GM18502 (cell line): Measurements from ENCODE around the gene ACSF2.

Experiments used
- ATAC-seq: cut with Tn5 transposase; IDR thresholded peaks from one replicate; pipeline ENCODE4 v1.9.1; 2021; ENCODE audit warnings: mild to moderate bottlenecking; ENCODE audit not compliant: unreplicated experiment, poor library complexity

Gene ACSF2

DNA sequence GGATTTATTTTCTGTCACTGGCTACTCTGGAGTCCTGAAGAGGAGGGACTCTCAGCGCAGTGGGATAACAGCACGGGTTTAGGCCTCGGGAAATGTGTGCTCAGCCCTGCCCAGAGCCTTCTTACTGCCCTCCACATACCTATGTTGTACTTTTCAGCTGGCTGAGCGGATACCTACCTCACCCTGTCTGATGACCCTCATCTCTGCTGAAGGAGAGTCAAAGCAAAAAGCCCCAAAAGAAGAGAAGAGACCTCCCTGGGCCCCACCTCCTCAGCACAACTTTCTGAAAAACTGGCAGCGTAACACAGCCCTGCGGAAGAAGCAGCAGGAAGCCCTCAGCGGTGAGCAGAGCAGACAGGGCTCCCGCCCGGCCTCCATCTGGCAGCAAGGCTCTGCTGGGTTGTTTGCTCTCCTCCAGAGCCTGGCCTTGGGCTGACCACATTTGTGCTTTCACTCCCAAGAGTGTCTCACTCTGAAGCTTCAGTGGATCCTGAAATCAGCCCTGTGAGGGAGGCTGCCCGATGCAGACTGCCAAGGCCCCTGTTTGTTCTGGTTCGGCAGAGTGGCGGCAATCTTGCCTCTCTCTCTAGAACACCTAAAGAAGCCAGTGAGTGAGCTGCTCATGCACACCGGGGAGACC, 92.5 kb downstream of the ACSF2 start:
- ATAC-seq: no peak

GRCh38 chr17:50519141-50519834, 93.3 kb downstream of the ACSF2 start:
- ATAC-seq: no peak

DNA sequence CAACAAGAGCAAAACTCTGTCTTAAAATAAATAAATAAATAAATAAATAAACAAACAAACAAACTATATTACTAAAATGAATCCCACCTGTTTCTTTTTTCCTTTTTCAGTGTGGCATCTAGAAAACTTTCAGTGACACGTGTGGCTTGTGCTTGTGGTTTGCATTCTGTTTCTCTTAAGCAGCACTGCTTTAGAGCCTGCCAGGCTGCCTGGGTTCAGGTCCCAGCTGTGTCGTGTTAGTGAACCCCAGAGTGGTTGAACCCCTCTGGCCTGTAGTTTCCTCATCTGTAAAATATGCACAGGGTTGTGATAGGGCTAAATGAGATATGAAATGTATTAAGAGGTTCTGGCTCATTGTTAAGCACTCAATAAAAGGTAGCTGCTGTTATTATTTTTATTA, 94.5 kb downstream of the ACSF2 start:
- ATAC-seq: no peak

DNA sequence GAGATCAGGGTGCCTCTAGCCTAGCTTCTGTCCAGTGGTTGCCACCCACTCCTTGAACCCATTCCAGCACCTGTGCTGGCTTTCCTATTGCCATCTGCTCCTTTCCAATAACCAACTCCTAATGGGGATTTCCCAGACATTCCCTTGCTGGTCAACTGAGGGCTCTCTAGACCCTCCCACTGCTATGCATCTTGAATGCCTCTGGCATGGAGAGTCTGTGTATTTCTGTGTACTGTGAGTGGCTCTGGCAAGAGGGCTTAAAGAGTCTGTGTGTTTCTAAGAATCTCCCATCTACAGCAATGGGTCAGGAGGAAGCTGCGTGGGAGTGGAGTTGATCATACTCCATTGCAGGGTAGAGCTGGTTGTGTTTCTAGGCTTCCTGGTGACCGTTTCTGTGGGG, 95.5 kb downstream of the ACSF2 start:
- ATAC-seq: no peak

GRCh38 chr17:50522766-50523165, 96.7 kb downstream of the ACSF2 start:
- ATAC-seq: no peak

DNA sequence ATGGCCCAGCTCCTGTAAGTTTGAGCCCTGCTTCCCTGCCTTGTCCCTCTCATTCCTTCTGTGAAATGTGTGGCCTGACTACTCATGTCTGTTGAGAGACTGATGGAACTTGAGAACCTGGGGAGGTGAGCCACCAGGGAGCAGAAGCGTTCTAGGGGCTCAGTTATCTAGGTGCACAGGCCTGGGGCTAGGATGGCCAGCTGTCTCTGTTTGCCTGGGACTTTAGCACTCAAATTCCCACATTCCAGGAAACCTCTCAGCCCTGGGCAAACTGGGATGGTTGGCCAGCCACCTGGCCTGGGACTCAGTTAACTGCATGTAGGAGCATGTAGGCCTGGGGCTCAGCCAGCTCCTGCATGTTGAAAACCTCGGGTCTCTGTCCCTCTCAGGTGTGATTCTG, 97.2 kb downstream of the ACSF2 start:
- no peak for ATAC-seq
